ENCODE data around the gene DHDH. TPM values are rescaled to one million over a fixed set of nuclear protein-coding genes. Genes with fewer than 3 reads are reported as not detected.
"Not testable (repeated sequence)": the region's sequence is repeated elsewhere in the genome, so short reads cannot be mapped to it uniquely, and the experiment has no call there.

DHDH gene
- total RNA-seq (under 1 TPM in 1 of 10 donors, not detected in 9; 0.51 TPM), polyA plus RNA-seq (under 1 TPM in 1 of 2 donors, not detected in 1; 0.17 TPM)
- long read RNA-seq, donor 1 = 0 reads
- long read RNA-seq, donor 2 = 0 reads
- long read RNA-seq, donor 3 = 0 reads

- intact Hi-C loops (cut with DNase I) = no loop called here
- Histone ChIP-seq H3K36me3 (no peaks in the 10 kb centered on the region), H3K4me3 (peak within 1 kb of the TSS in 9 of 10 donors; percentile 31 to 61 (median 53)), H3K9me3 (no peaks in the 10 kb centered on the region), H3K27me3 (peaks cover 0 to 19% (median 0%) of the 10 kb centered on the region in 7 donors), H3K4me1 (peaks cover 0 to 15% (median 11%) of the 10 kb centered on the region in 9 donors), H3K27ac (peak within 1 kb of the TSS in 1 of 10 donors; percentile 34)
- peak; percentile 63 to 85 (median 79) for ATAC-seq
- WGBS, 2 donors = 0 to 1% methylated on average over 42 to 43 of the region's 43 CpGs
- peak; percentile 56 to 67 for DNase-seq
- TF ChIP-seq CTCF (IDR thresholded peaks at IDR 0.05) = peak in 1 of 9 donors; percentile 11
Observed at GRCh38 chr19:48933382-48933932, at the start of gene DHDH. DHDH (plus strand) TSS chr19:48933699; CDS start chr19:48933722, 23 bp downstream.

GRCh38 chr19:48883726-48884125, 49.8 kb upstream of the DHDH start:
- DNase-seq (no peak), ATAC-seq (no peak)
- Histone ChIP-seq H3K4me3 (no peak overlapping the region), H3K27ac (no peak overlapping the region), H3K4me1 (peaks cover 0 to 20% (median 16%) of the 10 kb centered on the region in 9 donors), H3K27me3 (no peaks in the 10 kb centered on the region), H3K9me3 (peaks cover 0 to 3% (median 0%) of the 10 kb centered on the region in 11 donors), H3K36me3 (peaks cover 0 to 5% (median 0%) of the 10 kb centered on the region in 9 donors)
- intact Hi-C loops (cut with DNase I) = no loop called here
- 96% methylated on average over 7 of the region's 7 CpGs for WGBS, 2 donors
- TF ChIP-seq CTCF (IDR thresholded peaks at IDR 0.05) = no peak

- 93 to 95% methylated on average over 21 of the region's 21 CpGs for WGBS, 2 donors
- Histone ChIP-seq H3K4me3 (no peak overlapping the region), H3K9me3 (no peaks in the 10 kb centered on the region), H3K27me3 (no peaks in the 10 kb centered on the region), H3K4me1 (no peaks in the 10 kb centered on the region), H3K36me3 (no peaks in the 10 kb centered on the region), H3K27ac (no peak overlapping the region)
- TF ChIP-seq CTCF (IDR thresholded peaks at IDR 0.05) = no peak
- ATAC-seq (peak in 1 of 8 donors; percentile 49), DNase-seq (no peak)
- intact Hi-C loops (cut with DNase I) = no loop called here
Observed at GRCh38 chr19:48887861-48888612, 45.5 kb upstream of the DHDH start.

GRCh38 chr19:48889496-48889895, 44.0 kb upstream of the DHDH start:
- H3K4me1 ChIP-seq; H3K9me3 ChIP-seq; H3K36me3 ChIP-seq; intact Hi-C loops (cut with DNase I); H3K4me3 ChIP-seq; DNase-seq; ATAC-seq; H3K27ac ChIP-seq; H3K27me3 ChIP-seq: not testable (repeated sequence)
- WGBS, 2 donors = 68 to 89% methylated on average over 2 of the region's 3 CpGs

Data from heart right ventricle (tissue), 16 donors.